GM21515 (cell line): ENCODE measurements around the gene SYCP3.
"Not testable (repeated sequence)": the region's sequence is repeated elsewhere in the genome, so short reads cannot be mapped to it uniquely, and the experiment has no call there.

Experiments used
- ATAC-seq: cut with Tn5 transposase; IDR thresholded peaks from one replicate; pipeline ENCODE4 v1.9.1; 2021; ENCODE audit not compliant: unreplicated experiment

Gene SYCP3

DNA sequence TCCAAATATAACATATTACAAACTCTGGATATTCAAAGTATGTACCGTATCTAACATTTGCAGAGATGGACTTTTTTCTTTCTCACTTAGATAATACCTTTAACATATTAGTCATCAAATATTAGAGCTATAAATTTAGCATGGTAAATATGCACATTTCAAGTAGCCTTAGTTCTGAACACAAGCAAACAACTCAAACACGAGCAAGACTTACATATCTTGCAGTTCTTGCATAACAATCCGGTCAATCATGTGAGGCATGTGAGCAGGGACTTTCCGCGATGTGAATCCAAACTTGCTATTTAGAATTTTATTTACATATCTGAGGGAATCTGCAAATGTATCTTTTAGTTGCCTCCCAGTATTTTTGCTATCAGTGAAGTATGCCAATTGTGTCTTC, 22.1 kb upstream of the SYCP3 start:
- no peak for ATAC-seq

- ATAC-seq = no peak
Observed at GRCh38 chr12:101759396-101760047, 20.3 kb upstream of the SYCP3 start.

GRCh38 chr12:101750152-101750551, 10.9 kb upstream of the SYCP3 start:
- ATAC-seq = no peak

GRCh38 chr12:101749657-101750056, 10.4 kb upstream of the SYCP3 start:
- ATAC-seq = no peak

- ATAC-seq = no peak
Observed at GRCh38 chr12:101748907-101749306, 9.6 kb upstream of the SYCP3 start.

DNA sequence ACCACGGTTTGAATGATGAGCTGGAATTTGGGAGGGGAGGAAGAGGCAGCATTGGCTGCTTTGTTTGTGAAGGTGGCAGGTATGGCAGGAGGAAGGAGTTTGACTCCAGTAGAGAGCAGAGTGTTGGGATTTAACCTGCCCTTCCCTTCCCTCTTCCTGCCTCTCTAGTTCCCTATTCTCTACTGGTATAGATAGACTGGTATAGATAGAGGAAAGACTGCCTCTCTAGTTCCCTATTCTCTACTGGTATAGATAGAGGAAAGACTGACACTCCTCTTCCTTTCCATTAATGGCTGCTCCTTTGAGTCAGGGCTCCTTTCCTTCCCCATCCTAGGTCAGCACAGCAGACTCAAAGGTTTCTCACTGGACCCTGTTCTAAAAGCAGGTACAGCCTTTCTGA, 8.4 kb upstream of the SYCP3 start:
- no peak for ATAC-seq

GRCh38 chr12:101746661-101747060, 7.4 kb upstream of the SYCP3 start:
- ATAC-seq = no peak

DNA sequence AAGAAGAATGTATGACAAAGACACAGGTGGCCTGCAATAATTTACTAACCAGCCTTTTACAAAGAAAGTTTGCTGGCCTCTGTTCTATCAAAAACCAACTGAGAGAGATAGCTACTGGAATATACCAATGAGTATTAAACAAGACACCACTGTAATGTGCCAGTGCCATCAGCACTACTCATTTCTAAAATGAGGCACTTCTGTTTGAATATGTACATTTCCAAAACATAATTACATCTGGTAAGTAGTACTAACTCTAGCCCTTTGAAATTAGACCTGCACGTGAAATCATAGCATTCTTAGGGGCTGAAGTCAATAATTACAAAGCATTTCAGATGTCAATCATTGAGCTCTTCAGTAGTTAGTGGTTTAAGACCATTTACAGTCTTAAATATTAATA, 6.9 kb upstream of the SYCP3 start:
- ATAC-seq = no peak

GRCh38 chr12:101745481-101745880, 6.2 kb upstream of the SYCP3 start:
- ATAC-seq = no peak

GRCh38 chr12:101743724-101744472, 4.6 kb upstream of the SYCP3 start:
- peak; percentile 97 for ATAC-seq

GRCh38 chr12:101743242-101743641, 4.0 kb upstream of the SYCP3 start:
- ATAC-seq = no peak

- no peak for ATAC-seq
Observed at GRCh38 chr12:101740980-101741379, 1.7 kb upstream of the SYCP3 start.

DNA sequence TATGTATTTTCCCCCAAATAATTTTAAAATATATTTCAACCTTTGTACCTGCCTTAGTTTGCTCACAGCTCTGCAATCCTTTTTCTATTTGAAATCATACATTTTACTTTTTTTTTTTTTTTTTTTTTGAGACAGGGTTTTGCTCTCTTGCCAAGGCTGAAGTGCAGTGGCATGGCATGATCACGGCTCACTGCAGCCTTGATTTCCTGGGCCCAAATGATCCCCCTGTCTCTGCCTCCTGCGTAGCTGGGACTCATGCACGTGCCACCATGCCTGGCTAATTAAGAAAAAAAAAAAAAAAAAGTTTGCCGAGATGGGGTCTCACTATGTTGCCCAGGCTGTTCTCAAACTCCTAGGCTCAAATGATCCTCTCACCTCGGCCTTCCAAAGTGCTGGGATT, 1.3 kb upstream of the SYCP3 start:
- ATAC-seq = no peak

DNA sequence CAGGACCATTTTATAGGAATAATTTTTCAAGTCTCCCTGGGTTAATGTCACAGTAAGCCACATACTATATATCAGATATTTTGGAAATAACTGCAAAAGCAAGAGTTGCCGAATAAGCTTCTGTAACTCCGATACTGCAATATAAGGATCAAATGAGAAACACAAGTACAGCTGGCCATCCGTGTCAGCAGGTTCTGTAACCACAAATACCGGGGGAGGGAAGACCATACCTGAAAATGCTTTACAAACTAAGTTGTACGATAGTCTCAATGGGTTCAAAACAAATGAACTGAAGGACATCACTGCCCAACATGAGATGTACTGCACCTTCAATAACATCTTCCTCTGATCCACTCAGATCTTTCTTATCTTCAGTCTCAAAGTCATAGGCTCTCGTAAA, 1.8 kb downstream of the SYCP3 start:
- ATAC-seq = no peak

DNA sequence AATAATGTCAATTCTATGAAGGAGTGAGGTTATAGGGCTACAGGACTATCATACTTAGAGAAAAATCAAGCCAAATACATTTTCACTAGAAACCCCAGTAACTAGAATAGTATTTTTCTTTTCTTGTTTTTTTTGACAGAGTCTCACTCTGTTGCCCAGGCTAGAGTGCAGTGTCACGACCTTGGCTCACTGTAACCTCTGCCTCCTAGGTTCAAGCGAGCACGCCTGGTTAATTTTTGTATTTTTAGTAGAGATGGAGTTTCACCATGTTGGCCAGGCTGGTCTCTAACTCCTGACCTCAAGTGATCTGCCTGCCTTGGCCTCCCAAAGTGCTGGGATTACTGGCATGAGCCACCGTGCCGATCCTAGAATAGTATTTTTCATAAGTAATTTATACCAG, 4.8 kb downstream of the SYCP3 start:
- ATAC-seq = not testable (repeated sequence)

- no peak for ATAC-seq
Observed at GRCh38 chr12:101733166-101733565, 6.1 kb downstream of the SYCP3 start.

DNA sequence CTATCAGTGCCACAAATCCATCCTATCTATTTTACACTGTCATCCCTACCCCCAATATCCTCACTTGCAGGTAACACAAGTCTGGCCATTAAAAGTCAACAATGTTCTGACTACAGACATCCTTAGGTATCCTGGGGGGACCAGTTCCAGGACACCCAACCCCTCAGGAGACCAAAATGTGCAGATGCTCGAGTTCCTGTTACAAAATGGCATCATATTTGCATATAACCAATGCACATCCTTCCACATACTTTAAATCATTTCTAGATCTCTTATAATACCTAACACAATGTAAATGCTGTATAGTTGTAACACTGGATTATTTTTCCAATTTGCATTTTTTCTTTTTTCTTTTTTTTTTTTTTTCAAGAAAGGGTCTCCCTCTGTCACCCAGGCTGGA, 6.9 kb downstream of the SYCP3 start:
- no peak for ATAC-seq

GRCh38 chr12:101729842-101730241, 9.4 kb downstream of the SYCP3 start:
- no peak for ATAC-seq

DNA sequence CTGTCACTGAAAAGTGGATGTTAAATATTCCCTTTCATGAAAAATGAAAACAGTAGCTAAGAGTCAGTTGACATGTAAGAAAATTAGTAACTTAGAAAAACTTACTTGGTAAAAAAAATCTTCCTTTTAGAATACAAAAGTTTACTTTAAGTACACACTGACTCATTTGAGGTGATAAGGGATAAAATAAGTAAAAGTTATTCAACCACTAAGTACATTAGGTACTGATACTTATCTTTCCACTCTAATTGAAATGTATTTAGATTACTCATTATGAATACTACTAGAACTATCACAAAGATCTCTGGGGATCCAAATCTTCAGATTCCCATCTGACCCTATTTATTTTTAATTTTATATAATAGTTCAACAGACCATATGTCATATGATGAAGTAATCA, 12.2 kb downstream of the SYCP3 start:
- ATAC-seq = no peak

GRCh38 chr12:101722392-101722791, 16.9 kb downstream of the SYCP3 start:
- no peak for ATAC-seq

GRCh38 chr12:101720118-101720517, 19.1 kb downstream of the SYCP3 start:
- ATAC-seq = no peak

- ATAC-seq = no peak
Observed at GRCh38 chr12:101719566-101719965, 19.7 kb downstream of the SYCP3 start.
